IMR-90 (cell line): Measurements from ENCODE around the gene MAP3K5. TPM values are rescaled to one million over a fixed set of nuclear protein-coding genes. Genes with fewer than 3 reads are reported as not detected.

Experiments used
- ATAC-seq: fragments of 200-7000 bp; cut with Tn5 transposase; 2 replicates; pipeline ENCODE4 v1.9.1; 2020; ENCODE audit warnings: low read depth, mild to moderate bottlenecking, moderate library complexity
- BruUV-seq: library from RNA; stranded (reverse); fragments of 400-500 nt; replicated peaks from 2 replicates; lab custom pipeline; 2021; lab: Mats Ljungman, UMichigan
- CTCF ChIA-PET: fragments of 300-600 bp; formaldehyde crosslinking; extraction: SDS; loops from one replicate; lab custom pipeline; 2021; ENCODE audit warnings: antibody characterized with exemption; lab: Yijun Ruan, JAX
- POLR2A ChIA-PET: fragments of 300-600 bp; sonication (Branson Sonifier 250); formaldehyde crosslinking; loops from one replicate; lab custom pipeline; 2022; ENCODE audit warnings: antibody characterized with exemption; ENCODE audit not compliant: unreplicated experiment; lab: Charles Lee
- DNase-seq: peaks from one replicate; pipeline ENCODE4 v3.0.0; 2013
- H2AFZ ChIP-seq: replicated peaks from 2 replicates; pipeline ENCODE3; 2013; ENCODE audit warnings: low read length, mild to moderate bottlenecking; ENCODE audit not compliant: poor library complexity
- H2AK5ac ChIP-seq: 2 replicates; pipeline ENCODE4 v1.6.1; 2013; ENCODE audit warnings: low read depth, low read length, inconsistent platforms
- H2AK9ac ChIP-seq: replicated peaks from 2 replicates; pipeline ENCODE3; 2013; ENCODE audit warnings: mild to moderate bottlenecking, low read depth, low read length, moderate library complexity; ENCODE audit not compliant: poor library complexity
- H2BK120ac ChIP-seq: 2 replicates; pipeline ENCODE4 v1.6.1; 2013; ENCODE audit warnings: low read depth, low read length, inconsistent platforms
- H2BK15ac ChIP-seq: 3 replicates; pipeline ENCODE4 v1.6.1; 2013; ENCODE audit warnings: low read depth, low read length, inconsistent platforms
- H2BK20ac ChIP-seq: 2 replicates; pipeline ENCODE4 v1.6.1; 2013; ENCODE audit warnings: low read depth, mild to moderate bottlenecking, inconsistent platforms, low read length, moderate library complexity
- H2BK5ac ChIP-seq: 2 replicates; pipeline ENCODE4 v1.6.1; 2013; ENCODE audit warnings: mild to moderate bottlenecking, low read depth, low read length, inconsistent platforms; ENCODE audit not compliant: poor library complexity, severe bottlenecking
- H3K14ac ChIP-seq: replicated peaks from 2 replicates; pipeline ENCODE4 v1.6.1; 2013; ENCODE audit warnings: low read depth, low read length, inconsistent platforms
- H3K18ac ChIP-seq: 2 replicates; pipeline ENCODE4 v1.6.1; 2013; ENCODE audit warnings: low read depth, low read length, control low read depth
- H3K23ac ChIP-seq: 2 replicates; pipeline ENCODE4 v1.6.1; 2013; ENCODE audit warnings: low read depth, low read length, inconsistent platforms
- H3K27ac ChIP-seq: 2 replicates; pipeline ENCODE4 v1.5.1; 2013; ENCODE audit warnings: mild to moderate bottlenecking, control low read depth, low read length; ENCODE audit not compliant: insufficient read depth
- H3K27me3 ChIP-seq: 2 replicates; pipeline ENCODE4 v1.6.1; 2013; ENCODE audit warnings: low read length; ENCODE audit not compliant: control insufficient read depth, insufficient read depth
- H3K36me3 ChIP-seq: 2 replicates; pipeline ENCODE4 v1.6.1; 2013; ENCODE audit warnings: low read length, mixed read lengths; ENCODE audit not compliant: control insufficient read depth, insufficient read depth
- H3K4ac ChIP-seq: 2 replicates; pipeline ENCODE4 v1.6.1; 2013; ENCODE audit warnings: low read depth, low read length, inconsistent platforms
- H3K4me1 ChIP-seq: 2 replicates; pipeline ENCODE4 v1.6.1; 2013; ENCODE audit warnings: low read length, mixed read lengths; ENCODE audit not compliant: control insufficient read depth, insufficient read depth
- H3K4me2 ChIP-seq: 2 replicates; pipeline ENCODE4 v1.6.1; 2013; ENCODE audit warnings: low read depth, mild to moderate bottlenecking, control low read depth, low read length, moderate library complexity
- H3K4me3 ChIP-seq: 2 replicates; pipeline ENCODE4 v1.5.1; 2013; ENCODE audit warnings: low read depth, mild to moderate bottlenecking, control low read depth, low read length, moderate library complexity; ENCODE audit not compliant: insufficient read depth
- H3K56ac ChIP-seq: 2 replicates; pipeline ENCODE4 v1.6.1; 2013; ENCODE audit warnings: low read length, inconsistent platforms; ENCODE audit not compliant: insufficient read depth; ENCODE audit errors: extremely low read depth
- H3K79me1 ChIP-seq, 2 experiments: 2 replicates each; pipeline ENCODE4 v1.6.1; 2013; ENCODE audit warnings: low read length in 2 of 2, inconsistent platforms in 1 of 2, low read depth in 1 of 2
- H3K9ac ChIP-seq: 2 replicates; pipeline ENCODE4 v1.6.1; 2013; ENCODE audit warnings: low read depth, low read length, control low read depth
- H3K9me1 ChIP-seq: 2 replicates; pipeline ENCODE4 v1.6.1; 2013; ENCODE audit warnings: low read length, inconsistent platforms; ENCODE audit not compliant: insufficient read depth
- H3K9me3 ChIP-seq: 2 replicates; pipeline ENCODE4 v1.6.1; 2013; ENCODE audit warnings: low read length; ENCODE audit not compliant: control insufficient read depth, insufficient read depth
- H4K20me1 ChIP-seq: 2 replicates; pipeline ENCODE4 v1.6.1; 2013; ENCODE audit warnings: low read length, inconsistent platforms; ENCODE audit not compliant: insufficient read depth
- H4K5ac ChIP-seq: 2 replicates; pipeline ENCODE4 v1.6.1; 2013; ENCODE audit warnings: mild to moderate bottlenecking, low read depth, low read length, control low read depth
- H4K8ac ChIP-seq, 2 experiments: 2 replicates each; pipeline ENCODE4 v1.6.1; 2013; ENCODE audit warnings: low read depth in 2 of 2, low read length in 2 of 2, control low read depth in 1 of 2, inconsistent platforms in 1 of 2
- H4K91ac ChIP-seq: 2 replicates; pipeline ENCODE4 v1.6.1; 2013; ENCODE audit warnings: low read depth, low read length, inconsistent platforms; ENCODE audit not compliant: insufficient read depth
- BHLHE40 ChIP-seq: fragments of 150-350 bp; IDR thresholded peaks from 2 replicates; pipeline ENCODE4 v1.6.1; 2016; ENCODE audit warnings: mild to moderate bottlenecking, low read depth, low read length
- CEBPB ChIP-seq: IDR thresholded peaks from 2 replicates; pipeline ENCODE4 v1.6.1; 2012; ENCODE audit warnings: low read depth, low read length, improper control_type of control experiment
- CHD1 ChIP-seq: IDR thresholded peaks from 2 replicates; pipeline ENCODE4 v1.6.1; 2012; ENCODE audit warnings: low read depth, low read length, improper control_type of control experiment
- CTCF ChIP-seq: conservative IDR thresholded peaks from 2 replicates; pipeline ENCODE4 v1.5.1; 2012; ENCODE audit warnings: mild to moderate bottlenecking, low read depth, low read length, improper control_type of control experiment
- ELK1 ChIP-seq: fragments of 150-350 bp; IDR thresholded peaks from 2 replicates; pipeline ENCODE4 v1.6.1; 2016; ENCODE audit warnings: low read depth, mild to moderate bottlenecking, low read length, moderate library complexity, borderline replicate concordance
- FOS ChIP-seq: fragments of 150-350 bp; IDR thresholded peaks from 2 replicates; pipeline ENCODE4 v1.6.1; 2016; ENCODE audit warnings: low read depth, low read length
- MAFK ChIP-seq: IDR thresholded peaks from 2 replicates; pipeline ENCODE4 v1.6.1; 2012; ENCODE audit warnings: low read depth, low read length, improper control_type of control experiment
- MAZ ChIP-seq: IDR thresholded peaks from 2 replicates; pipeline ENCODE4 v1.6.1; 2012; ENCODE audit warnings: low read depth, mild to moderate bottlenecking, low read length, improper control_type of control experiment, moderate library complexity, borderline replicate concordance
- MXI1 ChIP-seq: IDR thresholded peaks from 2 replicates; pipeline ENCODE4 v1.6.1; 2012; ENCODE audit warnings: low read depth, mild to moderate bottlenecking, low read length, moderate library complexity, borderline replicate concordance
- NFE2L2 ChIP-seq: fragments of 150-350 bp; IDR thresholded peaks from 2 replicates; pipeline ENCODE4 v1.6.1; 2016; ENCODE audit warnings: low read depth, mild to moderate bottlenecking, low read length
- POLR2A ChIP-seq: IDR thresholded peaks from 2 replicates; pipeline ENCODE4 v1.6.1; 2012; ENCODE audit warnings: mild to moderate bottlenecking, low read depth, low read length
- RAD21 ChIP-seq: IDR thresholded peaks from 2 replicates; pipeline ENCODE4 v1.6.1; 2012; ENCODE audit warnings: low read length, improper control_type of control experiment
- RCOR1 ChIP-seq: IDR thresholded peaks from 2 replicates; pipeline ENCODE4 v1.6.1; 2012; ENCODE audit warnings: mild to moderate bottlenecking, low read length, improper control_type of control experiment; ENCODE audit not compliant: insufficient replicate concordance
- SMC3 ChIP-seq: fragments of 150-350 bp; IDR thresholded peaks from 2 replicates; pipeline ENCODE4 v1.6.1; 2016; ENCODE audit warnings: low read depth, mild to moderate bottlenecking, antibody characterized with exemption, low read length, moderate library complexity
- USF2 ChIP-seq: fragments of 150-350 bp; IDR thresholded peaks from 2 replicates; pipeline ENCODE4 v1.6.1; 2017; ENCODE audit warnings: mild to moderate bottlenecking, antibody characterized with exemption, low read length, low read depth
- WGBS, 2 experiments: methylation state at CpG; one replicate each; pipeline versions ENCODE4 v1.1.5 to v1.1.7; 2013; ENCODE audit warnings: missing lambda C conversion rate in 2 of 2; ENCODE audit not compliant: insufficient read length in 1 of 2; ENCODE audit errors: extremely low coverage in 2 of 2; 5-methylcytosine and 5-hydroxymethylcytosine counted together
- dilution Hi-C: fragments of 300-500 bp; cut with HindIII; formaldehyde crosslinking; loops from one replicate; pipeline ENCODE4 v1.14.3; 2018; ENCODE audit warnings: low sequenced_read_pairs; ENCODE audit not compliant: unreplicated experiment
- in situ Hi-C: fragments of 300-500 bp; cut with MboI; formaldehyde crosslinking; loops from 3 replicates; pipeline ENCODE4 v1.14.3; 2019; ENCODE audit warnings: low sequenced_read_pairs, inconsistent platforms, mixed read lengths
- intact Hi-C: fragments of 100-400 bp; cut with micrococcal nuclease; formaldehyde crosslinking; loops from 2 replicates; pipeline ENCODE4 v1.10.0; 2022
- polyA plus RNA-seq, 3 experiments: library from polyadenylated mRNA; depleted of rRNA; stranded (reverse); fragments of >200 nt; gene quantifications; 2 replicates each; pipeline ENCODE4 v1.2.3, GENCODE V29; 2012; ENCODE audit warnings: low replicate concordance in 1 of 3
- total RNA-seq: library from RNA; depleted of rRNA; stranded (reverse); fragments of >200 nt; gene quantifications from 2 replicates; pipeline ENCODE4 v1.2.3, GENCODE V29; 2012

MAP3K5 gene
- total and polyA plus RNA-seq, 2 of the 4 experiments (the other 2 are of a cell fraction) = 5.4 to 17.6 TPM

GRCh38 chr6:136550330-136551071, 241.8 kb downstream of the MAP3K5 start, which contains the start of gene MAP7:
MAP7 (minus strand) TSS chr6:136550422; CDS start chr6:136550408, 14 bp downstream.
- Histone ChIP-seq H3K4me3 (peak within 1 kb of the TSS; percentile 72), H3K4me2 (peak within 1 kb of the TSS; percentile 89), H3K56ac (no peak within 1 kb of the TSS), H3K14ac (no peak within 1 kb of the TSS), H2AK9ac (peak within 1 kb of the TSS; percentile 20), H3K36me3 (peaks cover under 1% of the 10 kb centered on the region; the same call in 1 of the 2 replicates), H2BK20ac (no peak within 1 kb of the TSS), H4K91ac (no peak within 1 kb of the TSS), H3K9ac (no peak within 1 kb of the TSS), H4K5ac (no peak within 1 kb of the TSS), H2BK5ac (no peak within 1 kb of the TSS), H2AK5ac (no peak within 1 kb of the TSS), H3K23ac (peak within 1 kb of the TSS; percentile 89), H2BK15ac (no peak within 1 kb of the TSS), H3K4me1 (peaks cover 3% of the 10 kb centered on the region; the same call in 1 of the 2 replicates), H3K18ac (no peak within 1 kb of the TSS), H4K8ac (no peak within 1 kb of the TSS), H4K20me1 (no peaks in the 10 kb centered on the region), H3K9me3 (no peaks in the 10 kb centered on the region), H2AFZ (peak within 1 kb of the TSS; percentile 91), H2BK120ac (no peak within 1 kb of the TSS), H3K27ac (no peak within 1 kb of the TSS), H3K27me3 (peaks cover 27% of the 10 kb centered on the region), H3K4ac (no peak within 1 kb of the TSS), H3K9me1 (no peaks in the 10 kb centered on the region), H3K79me1 (no peaks in the 10 kb centered on the region)
- BruUV-seq = no TSS peak
- TF ChIP-seq FOS = no peak
- no peak for TF ChIP-seq POLR2A
- no peak for TF ChIP-seq MAFK
- peak; percentile 61 for TF ChIP-seq CTCF
- no peak for TF ChIP-seq ELK1
- no peak for TF ChIP-seq CHD1
- TF ChIP-seq CEBPB = no peak
- TF ChIP-seq RCOR1 = no peak
- TF ChIP-seq BHLHE40 = no peak
- TF ChIP-seq USF2 = no peak
- no peak for TF ChIP-seq NFE2L2
- peak; percentile 34; the same call in 1 of the 2 replicates for TF ChIP-seq MXI1
- TF ChIP-seq SMC3 = no peak
- no peak for TF ChIP-seq RAD21
- no peak for TF ChIP-seq MAZ
- WGBS, 2 experiments = 2% methylated on average over 46 of the region's 79 CpGs; no CpG with 5 or more reads in 1 of the 2 experiments
- peak; percentile 18 for DNase-seq
- in situ Hi-C loops (no loop called here), dilution Hi-C loops (no loop called here), intact Hi-C loops (no loop called here)
- POLR2A ChIA-PET = no interaction called here
- ATAC-seq = peak; percentile 82
- CTCF ChIA-PET = interaction anchor here (0.6 to 1.3 kb wide), 7 partner anchors 9 to 371 kb away, joined by 3 to 8 read pairs (median 3); no protein-coding TSS in a partner anchor
